Hematopoietic multipotent progenitor cell treated with erythropoietin and hydrocortisone succinate and interleukin-3 and kit ligand, for 15 days (in vitro differentiated cells): ENCODE data around the gene PDLIM7.
"Not testable (repeated sequence)": the region's sequence is repeated elsewhere in the genome, so short reads cannot be mapped to it uniquely, and the experiment has no call there.

Experiments
- DNase-seq: peaks from one replicate; pipeline ENCODE4 v3.0.0-alpha.2; 2015; ENCODE audit warnings: low spot score

Gene PDLIM7

GRCh38 chr5:177491983-177492746 is 5.2 kb downstream of the PDLIM7 start:
- DNase-seq = no peak

- peak; percentile 53 for DNase-seq
Measured at GRCh38 chr5:177491429-177491945, 5.9 kb downstream of the PDLIM7 start.

- DNase-seq = no peak
Measured at GRCh38 chr5:177490992-177491391, 6.4 kb downstream of the PDLIM7 start.

GRCh38 chr5:177490311-177490991 is 7.0 kb downstream of the PDLIM7 start:
- no peak for DNase-seq

- DNase-seq = no peak
Measured at GRCh38 chr5:177489119-177489716, 8.2 kb downstream of the PDLIM7 start.

- DNase-seq = no peak
Measured at GRCh38 chr5:177487975-177488374, 9.4 kb downstream of the PDLIM7 start.

GRCh38 chr5:177487144-177487543 is 10.3 kb downstream of the PDLIM7 start:
- no peak for DNase-seq

- DNase-seq = no peak
Measured at GRCh38 chr5:177486256-177486655, 11.1 kb downstream of the PDLIM7 start.

GRCh38 chr5:177485753-177486152 is 11.7 kb downstream of the PDLIM7 start:
- not testable (repeated sequence) for DNase-seq

- DNase-seq = no peak
Measured at GRCh38 chr5:177484902-177485549, 12.4 kb downstream of the PDLIM7 start.

- no peak for DNase-seq
Measured at GRCh38 chr5:177483994-177484901, 13.2 kb downstream of the PDLIM7 start.

GRCh38 chr5:177483042-177483441 is 14.4 kb downstream of the PDLIM7 start:
- DNase-seq = no peak

- DNase-seq = no peak
Measured at GRCh38 chr5:177482359-177482795, 15.0 kb downstream of the PDLIM7 start.

GRCh38 chr5:177479774-177480173 is 17.6 kb downstream of the PDLIM7 start:
- no peak for DNase-seq

GRCh38 chr5:177478711-177479646 is 18.4 kb downstream of the PDLIM7 start:
- DNase-seq = peak; percentile 69

- DNase-seq = no peak
Measured at GRCh38 chr5:177477701-177478477, 19.5 kb downstream of the PDLIM7 start.

GRCh38 chr5:177476531-177477233 is 20.7 kb downstream of the PDLIM7 start:
- no peak for DNase-seq

GRCh38 chr5:177475563-177476427 is 21.6 kb downstream of the PDLIM7 start:
- no peak for DNase-seq
